ENCODE data around the gene CPNE2. TPM values are rescaled to one million over a fixed set of nuclear protein-coding genes. Genes with fewer than 3 reads are reported as not detected.
"Not testable (repeated sequence)": the region's sequence is repeated elsewhere in the genome, so short reads cannot be mapped to it uniquely, and the experiment has no call there.

The CPNE2 gene
- total RNA-seq, 1 donor from 2014 or later, result 20.6 TPM

- DNase-seq, result no peak
Measured at GRCh38 chr16:57098188-57098841, 5.9 kb downstream of the CPNE2 start.

DNA sequence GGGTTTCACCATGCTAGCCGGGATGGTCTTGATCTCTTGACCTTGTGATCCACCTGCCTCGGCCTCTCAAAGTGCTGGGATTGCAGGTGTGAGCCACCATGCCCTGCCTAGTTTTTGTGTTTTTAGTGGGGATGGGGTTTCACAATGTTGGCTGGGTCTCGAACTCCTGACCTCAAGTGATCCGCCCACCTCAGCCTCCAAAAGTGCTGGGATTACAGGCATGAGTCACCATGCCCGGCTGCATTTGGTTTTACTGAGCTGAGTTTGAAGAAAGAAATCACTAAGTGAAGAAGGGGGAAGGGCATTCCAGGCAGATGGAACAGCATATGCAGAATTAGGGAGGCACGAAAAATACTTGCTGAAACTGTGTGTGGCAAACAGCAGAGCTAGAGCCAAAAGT is 7.6 kb downstream of the CPNE2 start:
- DNase-seq, result not testable (repeated sequence)

- no peak for DNase-seq
Measured at GRCh38 chr16:57100445-57100844, 8.1 kb downstream of the CPNE2 start.

GRCh38 chr16:57102888-57103851 is 10.8 kb downstream of the CPNE2 start:
- DNase-seq, result no peak

DNA sequence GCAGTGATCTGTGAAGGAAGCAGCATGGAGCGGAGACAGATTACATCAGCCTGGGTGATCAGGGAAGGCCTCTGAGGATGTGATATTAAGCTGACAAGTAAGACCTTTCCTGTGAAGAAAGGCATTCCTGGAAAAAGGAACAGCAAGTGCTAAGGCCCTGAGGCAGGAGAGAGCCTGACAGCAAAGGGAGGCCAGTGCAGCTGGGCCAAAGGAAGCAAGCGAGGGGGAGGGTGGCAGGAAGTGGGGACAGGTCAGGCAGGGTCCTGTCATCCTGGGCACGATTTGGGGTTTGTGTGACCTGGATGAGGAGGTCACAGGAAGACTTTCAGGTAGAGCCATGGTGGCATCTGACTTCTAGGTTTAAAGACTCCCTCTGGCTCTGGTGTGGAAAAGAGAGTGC is 12.3 kb downstream of the CPNE2 start:
- DNase-seq, result no peak

- DNase-seq, result no peak
Measured at GRCh38 chr16:57105184-57105583, 12.8 kb downstream of the CPNE2 start.

GRCh38 chr16:57106767-57107166 is 14.4 kb downstream of the CPNE2 start:
- DNase-seq, result no peak

DNA sequence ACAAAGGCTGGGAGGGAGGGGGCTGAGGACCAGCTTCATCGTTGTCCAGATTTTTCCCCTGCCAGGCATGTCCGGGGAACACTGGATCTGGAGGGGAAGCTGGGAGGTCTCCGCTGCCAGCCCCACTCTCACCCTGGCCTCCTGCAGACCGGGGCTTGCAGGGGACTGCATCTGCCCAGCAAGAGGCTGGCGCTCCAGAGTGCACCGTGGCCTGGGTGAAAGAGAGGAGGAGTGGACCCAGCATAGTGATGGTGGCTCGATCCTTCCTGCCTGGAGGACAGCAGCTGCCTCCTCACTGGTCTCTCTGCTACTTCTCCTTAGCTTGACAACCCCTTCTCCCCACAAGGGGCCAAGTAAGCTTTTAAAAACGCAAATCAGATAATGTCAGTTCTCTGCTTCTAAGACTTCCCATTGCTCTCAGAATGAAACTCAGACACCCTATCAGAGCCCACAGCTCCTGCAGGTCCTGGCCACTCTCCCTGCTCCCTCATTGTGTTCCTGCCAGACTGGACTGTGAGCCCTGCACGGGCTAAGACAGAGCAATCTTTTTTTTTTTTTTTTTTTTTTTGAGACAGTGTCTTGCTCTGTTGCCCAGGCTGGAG is 15.0 kb downstream of the CPNE2 start:
- no peak for DNase-seq

GRCh38 chr16:57108432-57108831 is 16.0 kb downstream of the CPNE2 start:
- DNase-seq, result no peak

GRCh38 chr16:57109259-57110105 is 17.1 kb downstream of the CPNE2 start:
- DNase-seq, result not testable (repeated sequence)

DNA sequence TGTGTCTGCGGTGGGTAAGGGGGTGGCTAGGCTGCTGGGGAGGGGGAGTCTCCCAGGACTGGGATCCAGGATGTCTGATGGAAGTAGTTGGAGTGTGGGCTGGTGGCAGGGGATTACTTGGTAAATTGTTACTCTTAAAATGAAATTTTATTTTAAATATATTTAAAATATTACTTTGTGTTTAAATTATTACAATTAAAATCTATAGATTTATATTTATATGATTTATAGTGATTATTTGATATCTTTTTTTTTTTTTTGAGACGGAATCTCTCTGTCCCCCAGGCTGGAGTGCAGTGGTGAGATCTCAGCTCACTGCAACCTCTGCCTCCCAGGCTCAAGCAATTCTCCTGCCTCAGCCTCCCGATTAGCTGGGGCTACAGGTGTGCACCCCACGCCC is 18.6 kb downstream of the CPNE2 start:
- DNase-seq, result no peak

GRCh38 chr16:57111420-57111819 is 19.0 kb downstream of the CPNE2 start:
- no peak for DNase-seq

- no peak for DNase-seq
Measured at GRCh38 chr16:57112403-57113041, 20.1 kb downstream of the CPNE2 start.

DNA sequence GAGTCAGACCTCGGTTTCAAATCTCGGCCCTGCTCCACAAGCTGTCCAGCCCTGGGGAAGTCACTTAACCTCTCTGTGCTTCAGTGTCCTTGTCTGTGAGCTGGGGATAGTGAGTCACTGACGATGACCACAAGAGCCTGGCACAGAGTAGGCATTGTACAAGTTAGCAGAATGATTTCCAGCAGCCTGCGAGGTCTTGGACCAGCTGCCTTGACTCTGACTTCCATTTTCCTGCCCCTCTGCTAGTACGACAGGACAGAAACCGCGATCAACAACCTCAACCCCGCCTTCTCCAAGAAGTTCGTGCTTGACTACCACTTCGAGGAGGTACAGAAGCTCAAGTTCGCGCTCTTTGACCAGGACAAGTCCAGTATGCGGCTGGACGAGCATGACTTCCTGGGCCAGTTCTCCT is 20.7 kb downstream of the CPNE2 start:
- no peak for DNase-seq

- DNase-seq, result no peak
Measured at GRCh38 chr16:57113664-57114063, 21.3 kb downstream of the CPNE2 start.

- no peak for DNase-seq
Measured at GRCh38 chr16:57115168-57115513, 22.8 kb downstream of the CPNE2 start.

DNA sequence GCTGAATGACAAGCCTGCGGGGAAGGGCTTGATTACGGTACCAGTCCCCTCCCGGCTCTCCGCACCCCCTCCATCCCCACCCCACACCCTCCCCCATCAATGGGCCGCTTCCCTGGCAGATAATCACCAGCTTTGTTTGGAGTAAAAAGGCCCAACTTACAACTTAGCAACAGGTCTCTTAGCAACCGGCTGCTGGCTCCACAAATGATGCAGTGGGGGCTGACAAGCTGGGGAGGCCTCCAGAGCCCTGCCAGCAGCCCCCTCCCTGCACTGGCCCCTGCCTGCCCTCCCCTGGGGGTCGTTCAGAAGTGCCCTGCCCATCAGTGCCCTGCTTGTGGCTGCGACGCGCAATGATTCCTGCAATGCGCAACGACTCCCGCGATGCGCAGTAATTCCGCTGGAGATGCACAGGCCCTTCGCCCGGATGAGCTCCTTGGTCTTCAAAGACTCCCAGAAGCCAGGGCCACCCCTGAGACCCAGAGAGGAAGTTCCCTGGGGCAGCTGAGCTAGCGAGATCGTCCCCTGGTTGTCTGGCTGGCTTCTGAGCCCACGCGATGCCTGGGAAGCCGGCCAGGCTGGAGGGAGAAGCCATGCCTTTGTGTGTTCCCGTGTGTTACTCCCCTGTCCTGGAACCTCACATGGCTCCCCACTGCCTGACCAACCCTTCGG is 23.3 kb downstream of the CPNE2 start:
- no peak for DNase-seq

DNA sequence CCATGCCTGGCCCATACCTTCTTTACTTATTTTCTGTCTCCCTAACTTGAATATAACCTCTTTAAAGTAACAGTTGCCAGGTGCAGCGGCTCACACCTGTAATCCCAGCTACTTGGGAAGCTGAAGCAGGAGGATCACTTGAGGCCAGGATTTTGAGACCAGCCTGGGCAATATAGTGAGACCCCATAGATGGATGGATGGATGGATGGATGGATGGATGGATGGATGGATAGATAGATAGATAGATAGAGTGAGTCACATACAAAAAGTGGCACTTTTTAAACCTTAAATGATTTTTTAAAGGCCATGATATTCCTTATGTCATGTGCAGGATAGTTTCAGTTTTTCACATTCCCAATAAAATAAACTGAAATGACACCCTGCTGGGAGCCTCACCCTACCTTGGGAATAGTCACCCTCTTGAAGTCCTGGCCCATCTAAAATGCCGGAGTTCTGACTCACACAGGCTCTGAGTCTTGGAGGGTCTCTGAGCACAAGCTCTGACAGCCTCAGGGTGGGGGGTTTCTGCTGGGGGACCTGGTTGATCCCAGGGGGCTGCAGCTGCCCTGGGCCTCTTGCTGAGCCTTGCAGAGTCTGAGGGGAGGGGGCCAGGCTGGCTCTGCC is 26.2 kb downstream of the CPNE2 start:
- no peak for DNase-seq

DNA sequence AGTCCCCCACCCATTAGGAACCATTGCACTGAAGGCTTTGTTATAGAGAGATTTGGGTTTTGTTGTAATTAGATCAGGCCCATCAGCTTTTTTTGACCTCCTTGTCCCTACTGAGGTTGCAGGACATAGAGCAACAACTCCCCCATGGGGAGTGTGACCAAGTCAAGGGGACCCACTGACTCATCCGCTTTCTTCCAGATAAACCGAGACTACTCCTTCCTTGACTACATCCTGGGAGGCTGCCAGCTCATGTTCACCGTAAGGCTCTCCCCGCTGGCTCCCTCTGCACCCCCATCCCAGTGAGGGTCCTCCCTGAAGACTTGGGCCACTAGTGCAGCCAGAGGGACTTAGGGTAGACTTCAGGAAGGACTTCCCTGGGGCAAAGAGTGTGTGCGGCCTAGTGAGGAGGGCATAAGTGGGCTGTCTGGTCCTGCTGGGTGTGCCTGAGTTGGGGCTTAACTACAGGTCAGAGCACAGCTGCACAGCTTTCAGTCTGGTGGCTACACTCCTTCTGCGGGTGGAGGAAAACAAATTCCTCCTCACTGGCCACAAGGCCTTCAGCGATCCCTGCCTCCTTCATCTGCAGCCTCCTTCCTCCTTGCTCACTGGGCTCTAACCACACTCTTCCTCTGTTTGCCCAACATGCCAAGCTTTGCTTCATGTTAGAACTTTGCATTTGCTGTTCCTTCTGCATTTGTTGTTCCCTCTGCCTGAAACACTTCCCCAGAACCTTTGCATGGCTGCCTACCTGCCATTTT is 31.0 kb downstream of the CPNE2 start:
- no peak for DNase-seq
